Gastrocnemius medialis (tissue), 4 donors: ENCODE measurements around the gene COL2A1. TPM values are rescaled to one million over a fixed set of nuclear protein-coding genes. Genes with fewer than 3 reads are reported as not detected.

Experiments
- ATAC-seq, 2 donors: fragments of 150-250 bp; one replicate each; pipeline ENCODE4 v1.9.1; 2016
- DNase-seq, 2 donors: peaks; one replicate each; pipeline ENCODE4 v3.0.0-alpha.2; 2019
- H3K27ac ChIP-seq, 4 donors: fragments of 200-600 bp; sonication (generic); 1 replicate in 1 of 4; 2 replicates in 3 of 4; pipeline ENCODE4 v1.5.1; 2016 to 2018; ENCODE audit warnings: mild to moderate bottlenecking in 2 of 4, moderate library complexity in 1 of 4
- H3K27me3 ChIP-seq, 3 donors: fragments of 200-600 bp; sonication (generic) in 2 of 3; 1 replicate in 1 of 3; 2 replicates in 2 of 3; pipeline versions ENCODE4 v1.5.1 to v1.6.0; 2016 to 2019; ENCODE audit warnings: mild to moderate bottlenecking in 1 of 3, moderate library complexity in 1 of 3
- H3K36me3 ChIP-seq, 2 donors: fragments of 200-600 bp; sonication (generic) in 1 of 2; one replicate each; pipeline ENCODE4 v1.5.1; 2017 to 2018
- H3K4me1 ChIP-seq, 2 donors: fragments of 200-600 bp; sonication (generic) in 1 of 2; one replicate each; pipeline ENCODE4 v1.5.1; 2016 to 2017; ENCODE audit warnings: mild to moderate bottlenecking in 2 of 2
- H3K4me3 ChIP-seq, 4 donors: fragments of 200-600 bp; sonication (generic) in 3 of 4; 1 replicate in 1 of 4; 2 replicates in 3 of 4; pipeline ENCODE4 v1.5.1; 2016 to 2019; ENCODE audit warnings: mild to moderate bottlenecking in 2 of 4
- H3K9me3 ChIP-seq, 3 donors: fragments of 200-600 bp; sonication (generic) in 2 of 3; 1 replicate in 1 of 3; 2 replicates in 2 of 3; pipeline ENCODE4 v1.5.1; 2016 to 2019
- POLR2A ChIP-seq, 2 donors: fragments of 450-650 bp; IDR thresholded peaks; one replicate each; pipeline ENCODE4 v1.6.1; 2017; ENCODE audit warnings: antibody characterized with exemption in 2 of 2, mild to moderate bottlenecking in 2 of 2, moderate library complexity in 2 of 2
- in situ Hi-C, 4 donors: fragments of 200-750 bp; cut with MboI; loops; one replicate each; pipeline versions ENCODE4 v1.15.0 to v1.8.0; 2017; ENCODE audit warnings: low sequenced_read_pairs in 4 of 4
- intact Hi-C: fragments of 100-400 bp; cut with DNase I; formaldehyde crosslinking; loops from one replicate; pipeline ENCODE4 v1.15.1; 2023; ENCODE audit warnings: low total_unique reads
- total RNA-seq, 4 donors: library from RNA; depleted of rRNA; stranded (reverse); fragments of >200 nt; gene quantifications; one replicate each; pipeline versions ENCODE4 v1.1.0 to v1.2.3, GENCODE V29; 2016
- TF ChIP-seq, protein P1 (sequence below), 5 experiments: fragments of 450-650 bp in 3 of 5; fragments of 200-600 bp in 2 of 5; sonication (generic) in 2 of 5; IDR thresholded peaks in 4 of 5; conservative IDR thresholded peaks in 1 of 5; 1 replicate in 4 of 5; 2 replicates in 1 of 5; pipeline ENCODE4 v1.5.1; 2016 to 2019; ENCODE audit warnings: antibody characterized with exemption in 5 of 5, mild to moderate bottlenecking in 3 of 5, moderate library complexity in 3 of 5

The COL2A1 gene
- total RNA-seq, 4 donors from 2014 or later: not detected

DNA sequence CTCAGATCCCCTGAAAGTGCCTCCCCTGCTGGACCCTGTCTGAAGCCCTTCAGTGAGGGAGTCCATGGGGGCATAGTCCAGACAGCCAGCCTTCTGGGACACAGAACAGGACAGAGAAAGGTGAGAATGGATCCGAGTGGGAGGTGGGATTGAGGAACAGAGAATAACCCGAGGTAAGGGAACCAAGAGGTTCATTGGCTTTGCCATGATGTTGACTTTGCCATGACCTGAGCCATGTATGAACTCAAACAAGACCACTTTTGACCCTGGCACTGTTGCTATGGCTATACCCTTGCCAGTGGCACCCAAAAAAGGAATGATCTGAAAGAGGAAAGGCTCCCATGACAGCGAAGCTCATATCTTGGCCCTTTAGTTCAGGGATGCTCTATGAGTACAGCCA lies 76.9 kb downstream of the COL2A1 start:
- TF ChIP-seq POLR2A (IDR thresholded peaks at IDR 0.05): no peak
- TF ChIP-seq, protein P1, sequence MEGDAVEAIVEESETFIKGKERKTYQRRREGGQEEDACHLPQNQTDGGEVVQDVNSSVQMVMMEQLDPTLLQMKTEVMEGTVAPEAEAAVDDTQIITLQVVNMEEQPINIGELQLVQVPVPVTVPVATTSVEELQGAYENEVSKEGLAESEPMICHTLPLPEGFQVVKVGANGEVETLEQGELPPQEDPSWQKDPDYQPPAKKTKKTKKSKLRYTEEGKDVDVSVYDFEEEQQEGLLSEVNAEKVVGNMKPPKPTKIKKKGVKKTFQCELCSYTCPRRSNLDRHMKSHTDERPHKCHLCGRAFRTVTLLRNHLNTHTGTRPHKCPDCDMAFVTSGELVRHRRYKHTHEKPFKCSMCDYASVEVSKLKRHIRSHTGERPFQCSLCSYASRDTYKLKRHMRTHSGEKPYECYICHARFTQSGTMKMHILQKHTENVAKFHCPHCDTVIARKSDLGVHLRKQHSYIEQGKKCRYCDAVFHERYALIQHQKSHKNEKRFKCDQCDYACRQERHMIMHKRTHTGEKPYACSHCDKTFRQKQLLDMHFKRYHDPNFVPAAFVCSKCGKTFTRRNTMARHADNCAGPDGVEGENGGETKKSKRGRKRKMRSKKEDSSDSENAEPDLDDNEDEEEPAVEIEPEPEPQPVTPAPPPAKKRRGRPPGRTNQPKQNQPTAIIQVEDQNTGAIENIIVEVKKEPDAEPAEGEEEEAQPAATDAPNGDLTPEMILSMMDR (IDR thresholded peaks at IDR 0.05 in 4 of 5, conservative IDR thresholded peaks at IDR 0.05 in 1 of 5): no peak
- Histone ChIP-seq H3K27me3 (no peaks in the 10 kb centered on the region), H3K4me1 (no peaks in the 10 kb centered on the region), H3K36me3 (no peaks in the 10 kb centered on the region), H3K9me3 (no peaks in the 10 kb centered on the region), H3K27ac (no peak overlapping the region), H3K4me3 (no peak overlapping the region)
- in situ Hi-C loops (no loop called here), intact Hi-C loops (no loop called here)
- ATAC-seq (no peak), DNase-seq (no peak)

Other genes with a start within 250 kb of the COL2A1 start
- 10 to 100 TPM; 17.0 to 27.0 (median 22.3) TPM for gene RAPGEF3, start 245.6 kb downstream of the COL2A1 start, total RNA-seq
- 10 to 100 TPM; 28.3 to 62.6 (median 45.6) TPM for gene SLC48A1, start 231.2 kb downstream of the COL2A1 start, total RNA-seq
- 10 to 100 TPM; 12.2 to 27.1 (median 17.0) TPM for gene HDAC7, start 184.6 kb downstream of the COL2A1 start, total RNA-seq
- 1 to 10 TPM; 3.2 to 6.1 (median 4.4) TPM for gene VDR, start 99.5 kb downstream of the COL2A1 start, total RNA-seq
- gene TMEM106C, start 40.9 kb downstream of the COL2A1 start, total RNA-seq: 10 to 100 TPM; 11.8 to 27.1 (median 24.8) TPM
- gene SENP1, start 101.6 kb upstream of the COL2A1 start, total RNA-seq: 10 to 100 TPM in 3 of 4 donors, 1 to 10 TPM in 1; 8.7 to 19.1 (median 13.1) TPM
- 1,000 to 10,000 TPM in 1 of 4 donors, 100 to 1,000 TPM in 3; 341 to 1,022 (median 763) TPM for gene PFKM, start 114.9 kb upstream of the COL2A1 start, total RNA-seq
- gene ASB8, start 153.0 kb upstream of the COL2A1 start, total RNA-seq: 100 to 1,000 TPM; 134 to 359 (median 210) TPM
- 1 to 10 TPM in 2 of 4 donors, under 1 TPM in 2; 0.38 to 2.0 (median 1.1) TPM for gene CCDC184, start 179.2 kb upstream of the COL2A1 start, total RNA-seq
- gene OR10AD1, start 198.8 kb upstream of the COL2A1 start, total RNA-seq: not detected